CD14-positive monocyte (primary cell): ENCODE results near the gene CUX1. TPM values are rescaled to one million over a fixed set of nuclear protein-coding genes. Genes with fewer than 3 reads are reported as not detected.

Experiments
- DNase-seq, 3 donors: peaks; one replicate each; pipeline ENCODE4 v3.0.0-alpha.2; 2011 to 2022
- H2AFZ ChIP-seq: 2 replicates; pipeline ENCODE4 v1.6.0; 2012; ENCODE audit warnings: mild to moderate bottlenecking, low read depth, low read length, inconsistent platforms; ENCODE audit not compliant: insufficient read depth, poor library complexity, severe bottlenecking
- H3K27ac ChIP-seq, 2 donors: 1 replicate in 1 of 2; 2 replicates in 1 of 2; pipeline ENCODE4 v1.5.1; 2012 to 2013; ENCODE audit warnings: low read length in 2 of 2, control low read depth in 1 of 2, inconsistent platforms in 1 of 2, low read depth in 1 of 2, mild to moderate bottlenecking in 1 of 2
- H3K27me3 ChIP-seq, 2 donors: one replicate each; pipeline versions ENCODE4 v1.6.0 to v1.6.1; 2011 to 2013; ENCODE audit warnings: low read length in 2 of 2; ENCODE audit not compliant: control insufficient read depth in 2 of 2, insufficient read depth in 2 of 2
- H3K36me3 ChIP-seq, 2 donors: replicated peaks in 1 of 2; 1 replicate in 1 of 2; 2 replicates in 1 of 2; pipeline versions ENCODE4 v1.5.1 to v1.6.1; 2012 to 2013; ENCODE audit warnings: low read length in 2 of 2, control low read depth in 1 of 2, inconsistent platforms in 1 of 2, mild to moderate bottlenecking in 1 of 2; ENCODE audit not compliant: insufficient read depth in 2 of 2, control insufficient read depth in 1 of 2
- H3K4me1 ChIP-seq, 2 donors: 1 replicate in 1 of 2; 2 replicates in 1 of 2; pipeline versions ENCODE4 v1.5.1 to v1.6.1; 2012 to 2013; ENCODE audit warnings: low read length in 2 of 2, control low read depth in 1 of 2, inconsistent platforms in 1 of 2, mild to moderate bottlenecking in 1 of 2, moderate library complexity in 1 of 2; ENCODE audit not compliant: insufficient read depth in 2 of 2, control insufficient read depth in 1 of 2
- H3K4me2 ChIP-seq: replicated peaks from 2 replicates; pipeline ENCODE3; 2012; ENCODE audit warnings: low read length, moderate library complexity, mild to moderate bottlenecking; ENCODE audit not compliant: poor library complexity, severe bottlenecking; ENCODE audit errors: extremely low read depth
- H3K4me3 ChIP-seq, 3 experiments: fragments of 200-600 bp in 1 of 3; sonication (generic) in 1 of 3; replicated peaks in 1 of 3; 1 replicate in 2 of 3; 2 replicates in 1 of 3; pipeline ENCODE4 v1.5.1; 2011 to 2013; ENCODE audit warnings: low read length in 3 of 3, mild to moderate bottlenecking in 3 of 3, control low read depth in 2 of 3, low read depth in 2 of 3, inconsistent platforms in 1 of 3, moderate library complexity in 1 of 3
- H3K79me2 ChIP-seq: 2 replicates; pipeline ENCODE4 v1.6.0; 2012; ENCODE audit warnings: mild to moderate bottlenecking, control low read depth, inconsistent platforms, low read length, moderate library complexity; ENCODE audit not compliant: insufficient read depth
- H3K9ac ChIP-seq: 2 replicates; pipeline ENCODE4 v1.6.0; 2017; ENCODE audit warnings: low read length, mild to moderate bottlenecking; ENCODE audit not compliant: insufficient read depth, poor library complexity, severe bottlenecking
- H3K9me3 ChIP-seq, 2 donors: replicated peaks in 1 of 2; 1 replicate in 1 of 2; 2 replicates in 1 of 2; pipeline versions ENCODE4 v1.5.1 to v1.6.1; 2012 to 2013; ENCODE audit warnings: low read length in 2 of 2, control low read depth in 1 of 2; ENCODE audit not compliant: control insufficient read depth in 1 of 2, insufficient read depth in 1 of 2
- H4K20me1 ChIP-seq: 2 replicates; pipeline ENCODE4 v1.6.0; 2012; ENCODE audit warnings: mild to moderate bottlenecking, low read length, control low read depth, moderate library complexity; ENCODE audit not compliant: insufficient read depth
- H3K27ac Mint-ChIP-seq, 7 donors: one replicate each; pipeline ENCODE4 v1.8.0; 2020; ENCODE audit warnings: mild to moderate bottlenecking in 7 of 7, mixed read lengths in 7 of 7, moderate library complexity in 6 of 7, inconsistent platforms in 2 of 7
- H3K27me3 Mint-ChIP-seq, 3 donors: one replicate each; pipeline ENCODE4 v1.8.0; 2021 to 2022; ENCODE audit warnings: low read depth in 3 of 3, mild to moderate bottlenecking in 3 of 3, mixed read lengths in 3 of 3, moderate library complexity in 3 of 3, inconsistent platforms in 1 of 3
- H3K36me3 Mint-ChIP-seq, 2 donors: one replicate each; pipeline ENCODE4 v1.8.0; 2020; ENCODE audit warnings: mixed read lengths in 2 of 2, inconsistent platforms in 1 of 2, mild to moderate bottlenecking in 1 of 2
- H3K4me1 Mint-ChIP-seq: one replicate; pipeline ENCODE4 v1.8.0; 2020; ENCODE audit warnings: mild to moderate bottlenecking, mixed read lengths
- H3K4me3 Mint-ChIP-seq, 2 donors: one replicate each; pipeline ENCODE4 v1.8.0; 2020; ENCODE audit warnings: mild to moderate bottlenecking in 2 of 2, mixed read lengths in 2 of 2, moderate library complexity in 1 of 2
- H3K9me3 Mint-ChIP-seq, 7 donors: one replicate each; pipeline ENCODE4 v1.8.0; 2020 to 2022; ENCODE audit warnings: mixed read lengths in 7 of 7, mild to moderate bottlenecking in 6 of 7, moderate library complexity in 6 of 7, inconsistent platforms in 2 of 7
- CTCF ChIP-seq: fragments of 200-600 bp; IDR thresholded peaks from one replicate; pipeline ENCODE4 v1.8.0; 2022; ENCODE audit warnings: antibody characterized with exemption, mild to moderate bottlenecking
- WGBS: methylation state at CpG from one replicate; pipeline ENCODE4 v1.1.5; 2013; ENCODE audit warnings: missing lambda C conversion rate; ENCODE audit not compliant: insufficient coverage; 5-methylcytosine and 5-hydroxymethylcytosine counted together
- intact Hi-C, 2 donors: fragments of 100-400 bp; cut with micrococcal nuclease; formaldehyde crosslinking; loops; one replicate each; pipeline versions ENCODE4 v1.15.0 to v1.15.1; 2023
- polyA plus RNA-seq, 3 donors: library from polyadenylated mRNA; depleted of rRNA in 1 of 3; unstranded in 2 of 3; stranded (reverse) in 1 of 3; fragments of 300-500 nt in 2 of 3; fragments of >200 nt in 1 of 3; fragmentation: Illumina TruSeq in 2 of 3; gene quantifications; 1 replicate in 2 of 3; 2 replicates in 1 of 3; pipeline ENCODE4 v1.2.3, GENCODE V29; 2012 to 2021

The CUX1 gene
- polyA plus RNA-seq, 3 donors, result 17.6 to 38.0 (median 28.0) TPM

GRCh38 chr7:102044641-102044983, 227.2 kb downstream of the CUX1 start:
- Mint-ChIP-seq H3K27me3 (peaks cover 0 to 2% (median 0%) of the 10 kb centered on the region in 3 donors), H3K4me3 (peak overlapping the region in 1 of 2 donors; percentile 69)

GRCh38 chr7:102044984-102045673, 227.7 kb downstream of the CUX1 start:
- H3K4me1 ChIP-seq, result peaks cover 21 to 23% of the 10 kb centered on the region in 2 donors
- no peaks in the 10 kb centered on the region for H3K27me3 ChIP-seq
- peak overlapping the region; percentile 24 to 86 (median 75) for H3K27ac Mint-ChIP-seq
- peak overlapping the region; percentile 21 for H2AFZ ChIP-seq
- peaks cover 0 to 1% (median 0%) of the 10 kb centered on the region in 7 donors for H3K9me3 Mint-ChIP-seq
- peak overlapping the region; percentile 9 to 52 for H3K27ac ChIP-seq
- DNase-seq, result peak; percentile 18 to 60 (median 35)
- intact Hi-C loops, result no loop called here
- H4K20me1 ChIP-seq, result peaks cover 91% of the 10 kb centered on the region
- H3K27me3 Mint-ChIP-seq, result peaks cover 0 to 2% (median 0%) of the 10 kb centered on the region in 3 donors
- H3K9ac ChIP-seq, result peak overlapping the region; percentile 27
- H3K4me2 ChIP-seq, result peak overlapping the region; percentile 34
- H3K36me3 ChIP-seq, result peaks cover under 1 to 25% of the 10 kb centered on the region in 2 donors
- H3K79me2 ChIP-seq, result peaks cover 63% of the 10 kb centered on the region
- no peak for TF ChIP-seq CTCF
- peak overlapping the region in 1 of 3 experiments; percentile 30 for H3K4me3 ChIP-seq
- 1% methylated on average over 20 of the region's 29 CpGs for WGBS
- H3K4me3 Mint-ChIP-seq, result peak overlapping the region; percentile 43 to 69
- no peaks in the 10 kb centered on the region for H3K9me3 ChIP-seq
- H3K36me3 Mint-ChIP-seq, result peaks cover 16 to 40% of the 10 kb centered on the region in 2 donors
- H3K4me1 Mint-ChIP-seq, result peaks cover 28% of the 10 kb centered on the region

More at GRCh38 chr7:102044641-102044983, 227.2 kb downstream of the CUX1 start:
- Mint-ChIP-seq H3K27ac (peak overlapping the region; percentile 24 to 86 (median 75)), H3K4me1 (peaks cover 28% of the 10 kb centered on the region), H3K9me3 (peaks cover 0 to 1% (median 0%) of the 10 kb centered on the region in 7 donors), H3K36me3 (peaks cover 20 to 40% of the 10 kb centered on the region in 2 donors)
- no peak overlapping the region for H3K4me2 ChIP-seq
- H3K4me3 ChIP-seq, result no peak overlapping the region
- H3K79me2 ChIP-seq, result peaks cover 62% of the 10 kb centered on the region
- 77% methylated on average over 3 of the region's 6 CpGs for WGBS
- no peaks in the 10 kb centered on the region for H3K9me3 ChIP-seq
- peaks cover 91% of the 10 kb centered on the region for H4K20me1 ChIP-seq
- intact Hi-C loops, result no loop called here
- peak overlapping the region; percentile 9 to 52 for H3K27ac ChIP-seq
- no peak for TF ChIP-seq CTCF
- no peak overlapping the region for H2AFZ ChIP-seq
- H3K36me3 ChIP-seq, result peaks cover 2 to 26% of the 10 kb centered on the region in 2 donors
- peaks cover 21 to 23% of the 10 kb centered on the region in 2 donors for H3K4me1 ChIP-seq
- H3K9ac ChIP-seq, result peak overlapping the region; percentile 27
- no peaks in the 10 kb centered on the region for H3K27me3 ChIP-seq
- DNase-seq, result no peak
